Epithelial cell of esophagus (primary cell): ENCODE measurements around the gene TSN.

ENCODE experiments used
- DNase-seq: peaks from one replicate; pipeline ENCODE4 v3.0.0; 2010; ENCODE audit warnings: low read depth
- H3K4me3 ChIP-seq: 2 replicates; pipeline ENCODE4 v1.5.1; 2011; ENCODE audit warnings: mild to moderate bottlenecking, low read length, control low read depth
- TF ChIP-seq, protein P1 (sequence below): IDR thresholded peaks from 2 replicates; pipeline ENCODE4 v1.5.1; 2011; ENCODE audit warnings: low read depth, mild to moderate bottlenecking, low read length, control low read depth, inconsistent platforms; ENCODE audit not compliant: insufficient read depth; ENCODE audit errors: missing control alignments

TSN gene

GRCh38 chr2:121783180-121783579, 27.7 kb downstream of the TSN start:
- TF ChIP-seq, protein P1, sequence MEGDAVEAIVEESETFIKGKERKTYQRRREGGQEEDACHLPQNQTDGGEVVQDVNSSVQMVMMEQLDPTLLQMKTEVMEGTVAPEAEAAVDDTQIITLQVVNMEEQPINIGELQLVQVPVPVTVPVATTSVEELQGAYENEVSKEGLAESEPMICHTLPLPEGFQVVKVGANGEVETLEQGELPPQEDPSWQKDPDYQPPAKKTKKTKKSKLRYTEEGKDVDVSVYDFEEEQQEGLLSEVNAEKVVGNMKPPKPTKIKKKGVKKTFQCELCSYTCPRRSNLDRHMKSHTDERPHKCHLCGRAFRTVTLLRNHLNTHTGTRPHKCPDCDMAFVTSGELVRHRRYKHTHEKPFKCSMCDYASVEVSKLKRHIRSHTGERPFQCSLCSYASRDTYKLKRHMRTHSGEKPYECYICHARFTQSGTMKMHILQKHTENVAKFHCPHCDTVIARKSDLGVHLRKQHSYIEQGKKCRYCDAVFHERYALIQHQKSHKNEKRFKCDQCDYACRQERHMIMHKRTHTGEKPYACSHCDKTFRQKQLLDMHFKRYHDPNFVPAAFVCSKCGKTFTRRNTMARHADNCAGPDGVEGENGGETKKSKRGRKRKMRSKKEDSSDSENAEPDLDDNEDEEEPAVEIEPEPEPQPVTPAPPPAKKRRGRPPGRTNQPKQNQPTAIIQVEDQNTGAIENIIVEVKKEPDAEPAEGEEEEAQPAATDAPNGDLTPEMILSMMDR: no peak
- no peak for DNase-seq
- H3K4me3 ChIP-seq: no peak overlapping the region

GRCh38 chr2:121788685-121789084, 33.2 kb downstream of the TSN start:
- TF ChIP-seq, protein P1: no peak
- no peak for DNase-seq
- H3K4me3 ChIP-seq: no peak overlapping the region

DNA sequence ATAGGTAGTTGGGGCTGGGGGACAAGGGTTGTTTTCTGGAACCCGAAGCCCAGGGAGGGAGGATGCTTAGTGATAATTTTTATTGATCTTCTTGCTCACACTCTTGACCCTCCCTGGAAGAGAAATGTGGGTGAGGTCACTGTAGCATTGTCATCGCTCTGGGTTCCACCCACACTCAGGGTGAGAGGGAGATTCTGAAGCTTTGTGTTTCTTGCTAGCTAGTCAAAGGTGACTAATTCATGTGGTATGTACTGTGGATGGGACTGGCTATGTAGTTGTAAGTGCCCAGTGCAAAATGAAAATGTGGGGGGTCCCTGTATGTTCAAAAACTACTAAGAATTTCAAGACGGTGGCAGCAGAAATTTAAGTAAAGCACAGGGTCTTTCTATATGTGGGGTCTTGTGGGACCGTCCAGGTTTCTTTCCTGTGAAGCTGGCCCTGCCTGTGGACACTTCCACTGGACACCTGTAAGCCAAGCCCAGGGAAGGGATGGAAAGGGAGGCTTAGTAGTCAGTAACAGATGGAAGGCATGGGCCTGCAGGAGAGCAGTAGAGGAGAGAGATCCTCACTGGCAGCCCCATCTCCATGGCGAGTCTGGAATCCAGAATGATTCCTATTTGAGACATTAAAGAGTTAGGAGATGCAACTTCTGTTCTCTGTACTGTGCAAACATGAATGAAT, 35.0 kb downstream of the TSN start:
- TF ChIP-seq, protein P1: no peak
- no peak overlapping the region for H3K4me3 ChIP-seq
- peak; percentile 92 for DNase-seq

- DNase-seq: no peak
- H3K4me3 ChIP-seq: no peak overlapping the region
- TF ChIP-seq, protein P1: no peak
Measured at GRCh38 chr2:121791290-121791689, 35.8 kb downstream of the TSN start.

- no peak for DNase-seq
- TF ChIP-seq, protein P1: no peak
Measured at GRCh38 chr2:121791801-121792221, 36.4 kb downstream of the TSN start.

GRCh38 chr2:121793816-121794215, 38.4 kb downstream of the TSN start:
- TF ChIP-seq, protein P1: no peak
- DNase-seq: no peak
- no peak overlapping the region for H3K4me3 ChIP-seq

More at GRCh38 chr2:121791801-121792221, 36.4 kb downstream of the TSN start:
- no peak overlapping the region for H3K4me3 ChIP-seq

GRCh38 chr2:121794233-121794632, 38.8 kb downstream of the TSN start:
- no peak for DNase-seq
- TF ChIP-seq, protein P1: no peak
- no peak overlapping the region for H3K4me3 ChIP-seq
